ENCODE measurements around the gene SMYD3.
"Not testable (repeated sequence)": the region's sequence is repeated elsewhere in the genome, so short reads cannot be mapped to it uniquely, and the experiment has no call there.

Gene SMYD3

GRCh38 chr1:245829826-245830225, 677.3 kb downstream of the SMYD3 start:
- in situ Hi-C loops (cut with MboI; ENCODE audit: low sequenced_read_pairs), result no loop called here

DNA sequence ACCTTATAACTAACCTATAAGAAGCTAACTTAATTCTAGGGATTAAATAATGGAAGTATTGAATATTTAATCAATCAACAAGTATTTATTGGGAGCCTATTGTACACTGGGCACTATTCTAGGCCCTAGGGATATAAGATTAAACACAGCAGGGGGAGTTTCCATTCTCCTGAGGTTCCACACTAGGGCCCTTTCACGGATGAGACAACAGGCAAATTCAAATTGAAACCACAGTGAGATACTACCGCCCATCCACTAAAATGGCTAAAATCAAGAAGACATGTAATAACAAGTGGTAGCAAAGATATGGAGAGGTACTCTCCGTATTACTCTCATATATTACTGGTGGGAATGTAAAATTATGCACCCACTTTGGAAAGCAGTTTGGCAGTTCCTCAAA, 677.9 kb downstream of the SMYD3 start:
- in situ Hi-C loops (cut with MboI; ENCODE audit: low sequenced_read_pairs), result no loop called here

GRCh38 chr1:245827301-245827700, 679.8 kb downstream of the SMYD3 start:
- in situ Hi-C loops (cut with MboI; ENCODE audit: low sequenced_read_pairs), result no loop called here

- in situ Hi-C loops (cut with MboI; ENCODE audit: low sequenced_read_pairs), result no loop called here
Measured at GRCh38 chr1:245825128-245825901, 681.8 kb downstream of the SMYD3 start.

DNA sequence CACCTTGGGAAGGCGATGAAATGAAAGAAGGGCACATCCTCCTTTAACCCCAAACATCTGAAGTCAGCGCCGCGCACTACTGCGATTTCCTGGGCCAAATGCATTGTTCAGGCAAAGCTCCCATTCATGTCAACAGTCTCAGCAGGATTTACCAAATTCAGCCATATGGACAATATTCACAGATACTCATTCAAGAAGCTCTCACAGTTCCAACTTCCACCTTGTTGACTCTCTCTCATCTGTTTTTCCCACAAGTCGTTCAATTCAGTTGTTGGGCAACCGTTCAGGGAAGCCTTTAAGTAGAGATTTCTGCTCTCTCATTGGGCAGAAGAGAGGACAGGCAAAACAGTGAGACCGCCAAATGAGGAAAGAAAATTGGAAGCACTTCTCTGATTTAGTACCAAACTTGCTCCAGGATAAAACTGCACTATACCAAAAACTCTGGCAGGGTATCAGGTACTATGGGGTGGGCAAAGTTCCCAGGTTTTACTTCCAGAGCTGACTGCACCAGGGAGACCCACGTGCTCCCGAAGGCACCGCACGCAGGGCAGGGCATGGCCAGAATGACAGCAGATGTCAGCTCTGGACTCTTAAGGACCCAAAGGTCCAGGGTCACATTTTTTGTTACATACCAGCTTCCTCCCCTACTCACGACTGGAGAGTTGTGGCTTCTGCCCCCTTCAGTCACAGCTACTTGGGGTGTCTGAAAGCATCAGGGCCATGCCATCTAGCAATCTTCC, 683.5 kb downstream of the SMYD3 start:
- in situ Hi-C loops (cut with MboI; ENCODE audit: low sequenced_read_pairs), result no loop called here

DNA sequence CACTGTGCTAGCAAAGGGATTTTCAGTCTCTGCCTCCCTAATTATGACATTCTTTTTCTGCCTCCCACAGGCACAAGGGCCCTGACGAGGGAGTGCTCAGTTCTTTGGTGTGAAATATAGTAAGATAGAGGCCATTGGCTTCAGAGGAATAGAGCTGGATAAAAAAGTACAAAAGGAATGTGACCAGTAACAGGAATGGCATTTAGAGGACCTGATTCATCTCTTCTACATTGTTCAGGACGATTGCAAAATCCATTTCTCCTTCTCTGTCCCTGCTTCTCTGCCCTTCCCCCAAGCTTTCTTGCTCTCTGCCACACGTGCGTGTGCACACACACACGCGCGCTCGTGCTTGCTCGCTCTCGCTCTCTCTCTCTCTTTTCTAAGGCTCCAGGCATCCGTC, 684.1 kb downstream of the SMYD3 start:
- in situ Hi-C loops (cut with MboI; ENCODE audit: low sequenced_read_pairs), result no loop called here

- in situ Hi-C loops (cut with MboI; ENCODE audit: low sequenced_read_pairs), result not testable (repeated sequence)
Measured at GRCh38 chr1:245818363-245818762, 688.7 kb downstream of the SMYD3 start.

GRCh38 chr1:245816496-245816895, 690.6 kb downstream of the SMYD3 start:
- in situ Hi-C loops (cut with MboI; ENCODE audit: low sequenced_read_pairs), result not testable (repeated sequence)

- in situ Hi-C loops (cut with MboI; ENCODE audit: low sequenced_read_pairs), result no loop called here
Measured at GRCh38 chr1:245814651-245815050, 692.4 kb downstream of the SMYD3 start.

GRCh38 chr1:245812278-245812677, 694.8 kb downstream of the SMYD3 start:
- in situ Hi-C loops (cut with MboI; ENCODE audit: low sequenced_read_pairs), result no loop called here

- in situ Hi-C loops (cut with MboI; ENCODE audit: low sequenced_read_pairs), result no loop called here
Measured at GRCh38 chr1:245810789-245811337, 696.2 kb downstream of the SMYD3 start.

DNA sequence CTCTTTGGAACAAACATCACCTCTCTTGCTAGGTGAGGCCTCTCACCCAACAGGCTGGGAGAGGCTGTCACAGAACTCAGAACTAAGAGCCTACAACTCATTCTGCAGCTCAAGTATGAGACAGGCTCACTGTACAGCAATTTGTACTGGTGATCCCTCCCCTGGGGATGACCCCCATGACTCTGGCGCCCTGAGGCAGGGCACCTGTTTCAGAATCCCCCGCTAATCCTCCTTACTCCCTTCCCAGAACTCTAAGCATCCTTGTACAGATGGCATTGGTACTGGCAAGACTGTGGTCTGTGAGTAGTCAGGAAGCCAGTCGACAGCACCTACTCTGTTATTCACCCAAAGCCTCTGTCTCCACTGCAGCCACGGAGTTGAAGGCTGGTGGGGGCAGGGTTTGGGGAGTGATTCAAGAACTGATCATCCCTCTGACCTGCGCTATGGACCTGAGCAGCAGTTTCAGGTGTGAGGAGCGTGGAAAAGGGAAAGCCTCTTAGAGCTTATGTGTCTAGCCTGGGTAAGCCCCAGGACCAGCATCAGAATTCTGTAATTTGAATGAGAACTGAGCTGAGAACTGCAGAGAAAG, 696.8 kb downstream of the SMYD3 start:
- in situ Hi-C loops (cut with MboI; ENCODE audit: low sequenced_read_pairs), result no loop called here

- in situ Hi-C loops (cut with MboI; ENCODE audit: low sequenced_read_pairs), result no loop called here
Measured at GRCh38 chr1:245809361-245809760, 697.7 kb downstream of the SMYD3 start.

DNA sequence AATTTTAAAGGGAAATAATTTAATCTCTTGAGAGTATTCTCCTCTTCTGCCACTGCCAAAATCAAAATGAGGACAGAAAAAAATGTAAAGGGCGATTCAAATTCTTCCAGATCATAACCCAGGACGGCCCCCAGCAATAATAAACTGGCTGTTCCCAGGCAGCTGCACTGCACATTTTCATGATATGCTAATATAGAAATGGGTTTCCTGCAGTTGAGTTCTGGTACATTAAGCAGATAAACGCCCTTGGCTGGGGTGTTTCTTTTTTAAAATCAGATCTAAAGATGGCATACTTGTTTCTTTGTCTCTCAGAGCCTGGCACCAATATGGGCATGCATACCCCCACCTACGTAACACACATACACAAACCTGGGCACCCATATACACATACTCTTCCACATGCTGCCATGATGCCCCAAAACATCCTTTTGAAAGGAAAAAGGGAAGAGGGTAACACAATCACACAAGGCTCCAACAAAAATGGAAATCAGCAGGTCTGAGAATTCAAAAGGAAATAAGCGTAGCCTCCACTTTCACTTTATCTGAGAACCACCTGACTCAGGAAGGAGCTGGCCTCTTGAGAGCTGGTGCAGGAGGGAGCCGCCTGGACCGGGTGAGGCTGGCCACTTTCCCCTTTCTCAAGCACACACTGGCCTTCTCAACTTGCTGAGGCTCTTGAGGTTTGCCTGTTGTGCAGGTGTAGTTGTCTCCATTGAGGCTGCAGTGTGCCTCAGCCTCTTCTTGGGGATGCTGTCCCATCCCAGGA, 698.9 kb downstream of the SMYD3 start:
- in situ Hi-C loops (cut with MboI; ENCODE audit: low sequenced_read_pairs), result no loop called here

GRCh38 chr1:245807306-245807705, 699.8 kb downstream of the SMYD3 start:
- in situ Hi-C loops (cut with MboI; ENCODE audit: low sequenced_read_pairs), result no loop called here

DNA sequence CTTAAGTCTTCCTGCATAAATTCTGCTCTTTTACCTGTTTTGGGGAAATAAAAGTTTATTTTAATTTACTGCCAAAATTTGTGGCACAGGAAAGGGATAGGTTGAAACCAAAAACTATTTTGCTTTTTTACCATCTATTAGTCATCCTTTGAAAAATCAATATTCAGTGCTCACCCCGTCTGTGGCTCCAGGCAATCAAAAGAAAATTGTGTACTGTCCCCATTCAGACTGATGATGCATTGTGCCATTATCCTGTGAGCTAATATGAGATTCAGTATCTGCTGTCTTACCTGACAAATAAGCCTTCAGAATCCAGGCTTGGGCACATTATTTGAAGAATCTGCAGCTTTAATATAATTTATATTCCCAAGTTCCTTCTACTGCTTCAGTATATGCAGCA, 701.5 kb downstream of the SMYD3 start:
- in situ Hi-C loops (cut with MboI; ENCODE audit: low sequenced_read_pairs), result no loop called here

DNA sequence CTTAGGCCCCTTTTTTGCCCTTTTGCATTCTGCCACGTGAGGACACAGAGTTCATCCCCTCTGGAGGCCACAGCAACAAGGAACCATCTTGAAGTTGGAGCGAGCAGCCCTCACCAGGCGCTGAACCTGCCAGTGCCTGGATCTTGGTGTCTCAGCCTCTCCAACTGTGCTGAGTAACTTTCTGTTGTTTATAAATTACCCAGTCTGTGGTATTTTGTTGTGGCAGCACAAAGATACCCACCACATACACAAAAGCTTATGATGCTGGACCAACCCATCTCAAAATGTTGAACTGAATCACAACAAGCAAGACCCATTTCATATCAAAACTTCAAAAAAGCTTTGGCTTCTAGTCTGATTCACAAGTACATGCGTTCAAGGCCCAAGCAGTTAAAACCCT, 702.4 kb downstream of the SMYD3 start:
- in situ Hi-C loops (cut with MboI; ENCODE audit: low sequenced_read_pairs), result no loop called here

- in situ Hi-C loops (cut with MboI; ENCODE audit: low sequenced_read_pairs), result no loop called here
Measured at GRCh38 chr1:245803666-245804037, 703.4 kb downstream of the SMYD3 start.

GRCh38 chr1:245802941-245803665, 704.0 kb downstream of the SMYD3 start:
- in situ Hi-C loops (cut with MboI; ENCODE audit: low sequenced_read_pairs), result no loop called here

- in situ Hi-C loops (cut with MboI; ENCODE audit: low sequenced_read_pairs), result no loop called here
Measured at GRCh38 chr1:245800901-245801605, 706.0 kb downstream of the SMYD3 start.
